Body of pancreas (tissue), 4 donors: ENCODE data around the gene SHBG. TPM values are rescaled to one million over a fixed set of nuclear protein-coding genes. Genes with fewer than 3 reads are reported as not detected.

Experiments
- ATAC-seq: fragments of 150-250 bp; one replicate; pipeline ENCODE4 v1.9.1; 2016
- DNase-seq, 4 donors: peaks; one replicate each; pipeline ENCODE4 v3.0.0-alpha.2; 2019
- H3K27ac ChIP-seq, 4 donors: fragments of 200-600 bp; sonication (generic); 1 replicate in 3 of 4; 2 replicates in 1 of 4; pipeline versions ENCODE4 v1.5.1 to v1.6.1; 2016 to 2019; ENCODE audit warnings: mild to moderate bottlenecking in 1 of 4, mixed read lengths in 1 of 4, moderate library complexity in 1 of 4
- H3K27me3 ChIP-seq, 2 donors: fragments of 200-600 bp; sonication (generic); one replicate each; pipeline ENCODE4 v1.6.0; 2016; ENCODE audit warnings: mild to moderate bottlenecking in 1 of 2
- H3K36me3 ChIP-seq, 2 donors: fragments of 200-600 bp; sonication (generic); replicated peaks in 1 of 2; 2 replicates each; pipeline ENCODE4 v1.5.1; 2016; ENCODE audit warnings: low read depth in 2 of 2; ENCODE audit not compliant: insufficient read depth in 1 of 2
- H3K4me1 ChIP-seq: fragments of 200-600 bp; sonication (generic); one replicate; pipeline ENCODE4 v1.6.0; 2016
- H3K4me3 ChIP-seq, 2 donors: fragments of 200-600 bp; sonication (generic); 1 replicate in 1 of 2; 2 replicates in 1 of 2; pipeline ENCODE4 v1.5.1; 2016 to 2019
- H3K9me3 ChIP-seq, 3 donors: fragments of 200-600 bp; sonication (generic); 1 replicate in 2 of 3; 2 replicates in 1 of 3; pipeline ENCODE4 v1.5.1; 2016
- CTCF ChIP-seq, 7 experiments: fragments of 450-650 bp in 4 of 7; fragments of 200-600 bp in 3 of 7; sonication (generic) in 3 of 7; IDR thresholded peaks; one replicate each; pipeline ENCODE4 v1.5.1; 2016 to 2019; ENCODE audit warnings: antibody characterized with exemption in 7 of 7
- POLR2A ChIP-seq, 3 donors: fragments of 450-650 bp; IDR thresholded peaks; one replicate each; pipeline ENCODE4 v1.6.1; 2016; ENCODE audit warnings: antibody characterized with exemption in 3 of 3, mild to moderate bottlenecking in 2 of 3
- WGBS, 2 donors: methylation state at CpG; one replicate each; pipeline ENCODE4 v1.1.5; 2017; 5-methylcytosine and 5-hydroxymethylcytosine counted together
- intact Hi-C: fragments of 100-400 bp; cut with DNase I; formaldehyde crosslinking; loops from one replicate; pipeline ENCODE4 v1.15.1; 2023
- total RNA-seq, 2 donors: library from RNA; depleted of rRNA; stranded (reverse); fragments of >200 nt; gene quantifications; one replicate each; pipeline ENCODE4 v1.1.0, GENCODE V29; 2016

Gene SHBG
- total RNA-seq, 2 donors from 2014 or later, result not detected

GRCh38 chr17:7626956-7627249 is 3.0 kb upstream of the SHBG start:
- ATAC-seq (no peak), DNase-seq (no peak)
- no peaks in the 10 kb centered on the region for H3K36me3 ChIP-seq
- no peaks in the 10 kb centered on the region for H3K27me3 ChIP-seq
- peaks cover 20% of the 10 kb centered on the region for H3K4me1 ChIP-seq
- TF ChIP-seq POLR2A (IDR thresholded peaks at IDR 0.05) (no peak), CTCF (IDR thresholded peaks at IDR 0.05) (no peak)
- H3K4me3 ChIP-seq, result peak overlapping the region; percentile 57 to 65
- peak overlapping the region; percentile 94 to 97 (median 96) for H3K27ac ChIP-seq
- intact Hi-C loops, result no loop called here
- no peaks in the 10 kb centered on the region for H3K9me3 ChIP-seq
- WGBS, 2 donors, result 4% methylated on average over 5 to 6 of the region's 6 CpGs

GRCh38 chr17:7627250-7628121 is 2.4 kb upstream of the SHBG start, which contains the start of gene SAT2:
SAT2 (minus strand) TSS chr17:7627821; CDS start chr17:7627635, 186 bp downstream.
- intact Hi-C loops, result no loop called here
- Histone ChIP-seq H3K9me3 (no peaks in the 10 kb centered on the region), H3K4me1 (peaks cover 26% of the 10 kb centered on the region), H3K4me3 (peak within 1 kb of the TSS; percentile 57 to 65), H3K36me3 (no peaks in the 10 kb centered on the region), H3K27ac (peak within 1 kb of the TSS; percentile 94 to 97 (median 96)), H3K27me3 (no peaks in the 10 kb centered on the region)
- 0 to 1% methylated on average over 14 to 54 of the region's 54 CpGs for WGBS, 2 donors
- peak; percentile 92 to 97 (median 95) for DNase-seq
- peak; percentile 98 for ATAC-seq
- TF ChIP-seq CTCF (IDR thresholded peaks at IDR 0.05) (no peak), POLR2A (IDR thresholded peaks at IDR 0.05) (peak; percentile 73 to 93 (median 91))

- no peaks in the 10 kb centered on the region for H3K27me3 ChIP-seq
- H3K36me3 ChIP-seq, result no peaks in the 10 kb centered on the region
- no peak for ATAC-seq
- no peak overlapping the region for H3K27ac ChIP-seq
- peaks cover 23% of the 10 kb centered on the region for H3K4me1 ChIP-seq
- intact Hi-C loops, result no loop called here
- no peaks in the 10 kb centered on the region for H3K9me3 ChIP-seq
- DNase-seq, result peak in 1 of 4 donors; percentile 23
- TF ChIP-seq CTCF (IDR thresholded peaks at IDR 0.05) (no peak), POLR2A (IDR thresholded peaks at IDR 0.05) (no peak)
- WGBS, 2 donors, result 43 to 63% methylated on average over 3 to 11 of the region's 11 CpGs
- H3K4me3 ChIP-seq, result no peak overlapping the region
Measured at GRCh38 chr17:7631398-7632380, 1.8 kb downstream of the SHBG start.

GRCh38 chr17:7632492-7632894 is 2.6 kb downstream of the SHBG start:
- DNase-seq, result peak; percentile 34 to 52 (median 44)
- Histone ChIP-seq H3K4me1 (peaks cover 22% of the 10 kb centered on the region), H3K27ac (peak overlapping the region in 3 of 4 donors; percentile 2 to 23 (median 4)), H3K9me3 (no peaks in the 10 kb centered on the region), H3K36me3 (no peaks in the 10 kb centered on the region), H3K4me3 (no peak overlapping the region), H3K27me3 (no peaks in the 10 kb centered on the region)
- intact Hi-C loops, result no loop called here
- no peak for ATAC-seq
- TF ChIP-seq POLR2A (IDR thresholded peaks at IDR 0.05) (no peak), CTCF (IDR thresholded peaks at IDR 0.05) (peak in 6 of 7 experiments; percentile 40 to 74 (median 52))
- whole genome bisulfite sequencing, 2 donors, result 44 to 51% methylated on average over 6 of the region's 6 CpGs
